ENCODE results near the gene ANKRD61.

DNA sequence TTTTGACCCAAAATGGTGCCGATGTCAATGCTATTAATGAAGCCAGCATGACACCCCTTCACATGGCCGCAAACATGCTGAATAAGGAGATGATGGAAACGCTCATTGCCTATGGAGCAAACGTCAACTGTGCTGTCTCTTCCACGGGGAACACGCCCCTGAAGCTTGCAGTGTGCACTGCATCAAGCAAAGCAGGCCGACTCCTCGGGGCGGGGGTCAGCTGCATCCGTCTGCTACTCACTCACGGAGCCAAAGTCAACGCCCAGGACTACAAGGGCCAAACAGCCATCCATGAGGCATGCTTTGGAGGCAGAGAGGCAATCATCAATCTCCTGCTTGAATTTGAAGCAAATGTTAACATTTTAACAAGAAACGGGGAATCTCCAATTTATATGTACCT, 4.5 kb downstream of the ANKRD61 start:
- TF ChIP-seq, protein P1, sequence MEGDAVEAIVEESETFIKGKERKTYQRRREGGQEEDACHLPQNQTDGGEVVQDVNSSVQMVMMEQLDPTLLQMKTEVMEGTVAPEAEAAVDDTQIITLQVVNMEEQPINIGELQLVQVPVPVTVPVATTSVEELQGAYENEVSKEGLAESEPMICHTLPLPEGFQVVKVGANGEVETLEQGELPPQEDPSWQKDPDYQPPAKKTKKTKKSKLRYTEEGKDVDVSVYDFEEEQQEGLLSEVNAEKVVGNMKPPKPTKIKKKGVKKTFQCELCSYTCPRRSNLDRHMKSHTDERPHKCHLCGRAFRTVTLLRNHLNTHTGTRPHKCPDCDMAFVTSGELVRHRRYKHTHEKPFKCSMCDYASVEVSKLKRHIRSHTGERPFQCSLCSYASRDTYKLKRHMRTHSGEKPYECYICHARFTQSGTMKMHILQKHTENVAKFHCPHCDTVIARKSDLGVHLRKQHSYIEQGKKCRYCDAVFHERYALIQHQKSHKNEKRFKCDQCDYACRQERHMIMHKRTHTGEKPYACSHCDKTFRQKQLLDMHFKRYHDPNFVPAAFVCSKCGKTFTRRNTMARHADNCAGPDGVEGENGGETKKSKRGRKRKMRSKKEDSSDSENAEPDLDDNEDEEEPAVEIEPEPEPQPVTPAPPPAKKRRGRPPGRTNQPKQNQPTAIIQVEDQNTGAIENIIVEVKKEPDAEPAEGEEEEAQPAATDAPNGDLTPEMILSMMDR (conservative IDR thresholded peaks at IDR 0.05; ENCODE audit: low read length): no peak
- TF ChIP-seq EZH2phosphoT487 (IDR thresholded peaks at IDR 0.05; ENCODE audit: borderline replicate concordance, low read depth, low read length): no peak
